Activated CD4-positive, alpha-beta T cell treated with anti-CD3 and anti-CD28 coated beads, Interleukin-2, amount 50 U/mL, for 4 hours (primary cell): ENCODE results near the gene PAXX.

Source experiments
- DNase-seq, 2 experiments: peaks; one replicate each; pipeline ENCODE4 v3.0.0-alpha.2; 2020

PAXX gene

DNA sequence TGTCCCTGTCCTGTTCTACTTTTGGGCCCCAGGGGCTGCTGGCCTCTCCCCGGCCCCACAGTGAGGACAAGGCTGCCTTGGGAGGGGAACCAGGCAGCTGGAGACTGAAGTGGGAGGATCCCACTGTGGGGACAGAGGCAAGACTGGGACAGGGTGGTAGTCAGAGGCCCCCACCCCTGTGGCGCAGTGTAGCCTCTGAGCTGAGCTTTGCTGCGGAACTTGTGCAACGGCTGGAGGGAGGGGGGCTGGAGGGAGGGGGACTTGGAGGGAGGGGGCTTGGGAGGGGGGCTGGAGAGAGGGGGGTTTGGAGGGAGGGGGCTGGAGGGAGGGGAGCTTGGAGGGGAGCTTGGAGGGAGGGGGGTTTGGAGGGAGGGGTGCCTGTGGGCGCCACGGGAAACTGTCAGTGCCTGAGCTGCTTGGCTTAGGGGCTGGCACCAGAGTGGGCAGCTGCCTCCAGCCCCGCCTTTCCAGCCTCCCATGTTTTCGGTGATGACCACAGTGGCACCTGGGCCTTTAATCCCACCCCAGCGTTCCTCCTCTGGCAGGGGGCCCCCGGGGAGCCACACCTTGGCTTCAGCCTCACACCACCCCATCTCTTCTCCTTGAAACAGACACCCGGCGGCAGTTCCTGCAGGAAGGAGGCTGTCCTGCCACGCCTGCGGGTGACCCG, 42.0 kb downstream of the PAXX start:
- DNase-seq, result no peak

DNA sequence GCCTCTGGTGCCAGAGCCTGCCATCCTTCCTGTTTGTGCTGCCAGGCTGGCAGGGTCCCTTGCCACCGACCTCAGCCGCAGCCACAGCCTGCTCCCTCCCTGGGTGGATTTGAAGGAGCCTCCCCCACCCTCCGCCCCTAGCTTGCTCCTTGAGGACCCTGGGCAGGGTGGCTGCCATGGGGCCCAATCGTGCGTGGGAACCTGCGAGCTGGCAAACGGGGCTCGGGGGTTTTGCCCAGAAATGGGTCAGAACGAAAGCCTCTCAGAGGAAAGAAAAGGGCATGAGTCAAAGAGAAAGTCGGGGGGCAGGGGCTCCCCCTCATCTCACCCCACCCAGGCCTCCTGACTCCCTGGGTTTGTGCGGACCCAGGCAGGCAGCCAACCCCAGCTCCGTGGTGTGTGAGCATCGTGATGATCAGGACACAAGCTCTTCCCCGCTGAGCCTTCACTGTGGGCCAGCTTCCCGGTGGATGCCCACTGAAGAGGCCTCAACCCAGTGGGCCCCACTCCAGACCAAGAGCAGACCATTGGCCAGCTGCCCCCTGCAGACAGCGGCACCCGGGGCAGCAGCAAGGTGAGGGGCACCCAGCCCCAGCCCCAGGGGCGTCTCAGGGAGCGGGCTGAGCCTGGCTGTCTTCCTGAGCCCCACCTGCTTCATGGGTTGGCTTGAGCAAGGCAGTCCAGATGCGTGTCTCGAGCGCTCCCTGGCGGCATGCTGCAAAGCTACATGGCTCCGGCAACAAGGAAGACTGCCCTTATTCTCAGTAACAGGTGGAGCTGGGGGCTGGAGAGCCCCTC, 42.7 kb downstream of the PAXX start:
- peak; percentile 85 for DNase-seq

DNA sequence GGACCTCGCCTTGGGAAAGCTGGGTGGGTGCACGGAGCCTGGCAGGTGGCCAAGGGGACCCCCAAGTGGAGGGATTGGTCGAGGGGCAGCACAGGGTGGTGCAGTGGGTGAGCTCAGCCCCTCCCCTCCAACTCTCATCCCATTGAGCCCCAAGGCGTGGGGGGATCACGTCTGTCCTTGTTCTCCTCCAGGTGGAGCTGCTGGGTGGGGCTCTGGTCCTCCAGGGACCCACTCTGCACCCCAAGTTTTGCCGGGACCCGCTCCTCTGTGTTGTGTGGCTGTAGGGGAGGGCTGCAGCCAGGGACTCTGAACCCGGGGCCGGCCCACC, 43.2 kb downstream of the PAXX start:
- no peak for DNase-seq

DNA sequence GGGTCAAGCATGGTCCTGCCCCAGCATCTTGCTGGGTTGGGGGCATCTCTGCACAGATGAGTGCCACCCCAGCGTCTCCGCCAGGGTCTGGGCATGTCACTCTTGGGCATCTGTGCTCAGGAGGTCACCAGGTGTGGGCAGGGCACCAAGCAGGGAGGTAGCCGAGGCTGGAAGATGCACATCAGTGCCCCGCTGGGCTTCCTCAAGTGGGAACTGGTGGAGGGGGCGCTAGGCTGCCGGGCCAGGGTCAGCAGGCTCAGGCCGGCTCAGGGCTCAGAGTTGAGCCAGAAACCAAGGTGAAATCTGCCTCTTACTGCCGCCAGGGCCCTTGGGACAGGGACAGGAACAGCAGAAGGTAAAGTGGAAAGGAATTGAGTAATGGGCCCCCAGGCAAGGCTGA, 43.7 kb downstream of the PAXX start:
- DNase-seq, result no peak

DNA sequence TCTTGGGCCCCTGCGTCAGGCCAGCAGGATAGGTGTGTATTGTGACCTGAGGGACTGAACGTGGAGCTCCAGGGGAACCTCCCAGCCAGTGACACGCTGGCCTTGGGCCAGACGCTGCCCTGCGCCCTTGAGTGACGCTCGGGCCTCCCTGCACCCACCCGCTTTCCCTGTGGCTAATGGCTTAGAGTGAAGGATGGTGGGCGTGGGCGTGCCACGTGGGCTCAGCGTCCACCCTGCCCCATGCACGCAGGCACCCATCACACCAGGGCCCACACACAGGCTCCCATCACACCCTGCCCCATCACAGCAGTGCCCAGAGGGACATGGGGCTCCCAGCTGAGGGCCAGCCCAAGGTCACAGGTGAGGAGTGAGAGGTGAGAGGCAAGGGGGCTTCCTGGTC, 44.8 kb downstream of the PAXX start:
- no peak for DNase-seq

DNA sequence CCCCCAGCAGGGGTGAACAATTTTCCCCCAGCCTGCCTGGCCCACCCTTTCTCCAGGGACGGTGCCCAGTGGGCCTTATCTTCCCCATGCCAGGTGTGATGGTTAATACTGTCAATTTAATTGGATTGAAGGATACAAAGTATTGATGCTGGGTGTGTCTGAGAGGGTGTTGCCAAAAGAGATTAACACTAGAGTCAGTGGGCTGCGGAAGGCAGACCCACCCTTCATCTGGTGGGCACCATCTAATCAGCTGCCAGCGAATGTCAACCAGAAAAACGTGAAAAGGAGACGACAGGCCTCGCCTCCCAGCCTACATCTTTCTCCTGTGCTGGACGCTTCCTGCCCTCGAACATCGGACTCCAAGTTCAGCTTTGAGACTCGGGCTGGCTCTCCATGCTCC, 45.3 kb downstream of the PAXX start:
- no peak for DNase-seq

DNA sequence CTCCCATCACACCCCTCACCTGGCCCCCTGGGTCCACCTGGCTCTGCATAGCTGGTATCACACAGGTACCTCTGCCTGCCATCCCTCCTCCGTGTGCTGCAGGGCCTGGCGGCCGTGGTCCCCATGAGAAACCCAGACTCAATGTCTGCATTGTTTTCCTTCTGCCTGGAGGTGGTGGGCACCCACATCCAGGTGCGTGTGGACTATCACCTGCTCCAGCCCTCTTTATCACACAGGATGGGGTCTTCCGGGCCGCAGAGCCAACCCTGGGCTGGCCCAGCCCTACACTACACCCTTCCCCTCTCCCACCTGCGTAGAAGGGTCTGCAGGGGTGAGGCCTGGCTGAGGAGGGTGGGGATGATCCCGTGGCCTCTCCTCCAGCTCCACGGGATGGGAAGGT, 46.7 kb downstream of the PAXX start:
- DNase-seq, result no peak

DNA sequence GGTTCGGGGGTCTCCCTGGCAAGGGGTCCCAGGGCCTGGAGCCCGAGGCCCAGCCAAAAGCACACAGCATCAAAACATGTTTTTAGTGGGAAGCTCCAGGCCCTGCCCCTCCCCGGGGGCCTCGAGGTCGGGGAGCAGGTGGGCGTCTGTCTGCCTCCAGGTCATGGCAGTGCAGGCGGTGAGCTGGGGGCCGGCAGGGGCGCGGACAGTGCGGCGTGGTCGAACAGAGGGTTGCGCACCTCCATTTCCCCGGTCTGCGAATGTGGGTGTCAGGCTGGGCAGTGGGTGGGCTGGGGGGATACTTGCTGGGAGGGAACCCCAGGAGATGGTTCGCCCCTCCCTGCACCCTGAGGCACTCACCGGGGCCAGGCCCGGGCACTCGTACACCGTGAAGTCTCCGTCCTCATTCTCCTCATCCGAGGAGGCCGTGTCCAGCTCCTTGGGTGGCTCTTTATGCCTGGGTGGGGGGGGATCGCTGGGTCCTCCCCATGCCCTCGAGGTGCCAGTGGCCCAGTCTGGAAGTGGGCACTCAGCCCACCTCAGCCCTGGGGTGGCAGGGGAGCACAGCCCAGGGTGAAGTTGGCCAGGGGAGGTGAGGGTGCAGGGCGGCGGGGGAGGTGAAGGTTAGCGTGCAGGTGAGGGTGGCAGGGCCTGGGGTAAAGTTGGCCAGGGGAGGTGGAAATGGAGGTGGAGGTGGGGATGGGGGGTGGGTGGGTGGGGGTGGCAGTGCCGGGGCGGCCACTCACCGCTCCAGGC, 47.6 kb downstream of the PAXX start:
- DNase-seq, result no peak

DNA sequence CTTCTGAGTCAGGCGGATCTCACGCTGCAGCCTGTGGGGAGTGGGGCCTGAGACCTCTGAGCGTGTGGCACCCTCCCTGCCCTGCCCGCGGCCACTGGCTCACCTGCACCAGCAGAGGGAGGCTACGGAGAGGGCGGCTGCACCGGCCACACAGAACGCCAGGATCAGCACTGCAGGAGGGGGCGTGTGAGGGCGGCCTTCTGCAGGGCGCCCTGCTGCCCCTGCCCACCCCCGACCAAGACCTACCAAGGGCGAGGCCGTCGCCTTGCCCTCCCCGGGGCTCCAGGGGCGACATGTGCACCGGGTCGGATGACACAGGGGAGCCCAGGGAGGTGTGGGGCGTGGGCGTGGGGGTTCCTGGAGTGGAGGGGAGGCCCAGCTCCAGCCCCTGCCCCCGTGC, 48.3 kb downstream of the PAXX start:
- no peak for DNase-seq

DNA sequence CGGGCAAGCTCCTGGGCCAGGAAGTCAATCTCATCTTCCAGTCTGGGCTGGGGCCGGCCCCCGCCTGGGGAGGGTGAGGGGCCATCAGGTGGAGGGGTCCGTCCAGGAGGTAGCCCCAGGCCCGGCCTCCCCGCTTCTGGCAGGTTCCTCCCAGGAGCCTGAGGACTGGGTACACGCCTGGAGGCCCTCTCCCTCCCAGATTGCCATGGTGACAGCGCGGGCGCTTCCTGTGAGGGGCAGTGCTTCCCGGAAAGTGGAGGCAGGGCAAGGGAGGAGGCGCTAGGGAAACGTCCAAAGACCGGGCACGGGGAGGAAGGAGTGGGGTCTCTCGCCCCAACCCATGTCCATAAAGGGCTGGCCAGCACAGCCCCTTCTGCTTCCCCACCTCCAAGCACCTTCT, 48.9 kb downstream of the PAXX start:
- DNase-seq, result no peak

DNA sequence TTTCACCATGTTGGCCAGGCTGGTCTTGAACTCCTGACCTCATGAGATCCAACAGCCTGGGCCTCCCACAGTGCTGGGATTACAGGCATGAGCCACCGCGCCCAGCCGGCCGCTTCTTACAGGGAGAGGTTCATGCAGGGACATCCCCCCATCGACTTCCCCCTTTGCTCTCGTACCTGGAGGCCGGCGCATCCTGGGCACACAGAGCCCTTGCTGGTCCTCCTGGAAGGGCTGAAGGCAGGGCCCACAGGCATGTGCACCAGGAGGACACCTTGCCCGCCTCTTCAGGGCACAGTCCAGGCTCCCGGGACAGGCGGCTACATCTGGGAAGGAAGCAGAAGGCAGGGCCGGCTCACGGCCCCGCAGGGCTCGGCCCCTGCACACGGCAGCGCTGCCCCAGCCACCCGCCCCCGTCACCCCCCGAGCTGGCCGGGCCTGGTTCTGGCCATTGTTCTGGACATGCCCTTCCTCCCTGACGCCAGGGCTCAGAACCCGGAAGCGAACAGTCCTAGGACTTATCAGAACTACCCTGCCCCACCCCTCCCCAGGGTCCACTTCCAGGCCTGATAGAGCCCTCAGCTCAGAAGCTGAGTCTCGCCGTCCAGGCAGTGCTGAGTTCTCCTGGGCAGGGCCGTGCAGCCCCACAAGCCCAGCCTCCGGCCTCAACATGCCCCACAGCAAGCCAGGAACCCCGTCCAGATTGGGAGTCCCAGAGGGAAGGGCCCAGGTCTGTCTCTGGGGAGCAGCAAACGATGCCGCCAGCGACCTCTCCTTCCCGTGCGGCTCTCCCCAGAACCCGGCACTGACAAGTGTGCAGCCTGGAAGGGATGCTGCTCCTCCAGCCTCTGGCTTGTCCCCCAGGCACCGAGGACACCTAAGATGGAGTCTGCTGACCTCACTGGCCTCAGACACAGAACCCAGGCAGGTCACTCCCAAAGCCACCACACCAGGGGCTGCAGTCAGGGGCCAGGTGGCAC, 50.8 kb downstream of the PAXX start:
- DNase-seq, result no peak
